ENCODE measurements around the gene GRM1.

Gene GRM1

GRCh38 chr6:146028252-146028795 is 538 bp upstream of the GRM1 start:
- peak; percentile 71 for DNase-seq (ENCODE audit: low read depth)
- no peak for TF ChIP-seq CTCF (IDR thresholded peaks at IDR 0.05; ENCODE audit: insufficient read depth, low read depth, low read length, missing control alignments)
- no peak overlapping the region for H3K4me3 ChIP-seq (ENCODE audit: low read length)

GRCh38 chr6:146029573-146030184 is 817 bp downstream of the GRM1 start:
- TF ChIP-seq CTCF (IDR thresholded peaks at IDR 0.05; ENCODE audit: insufficient read depth, low read depth, low read length, missing control alignments) = no peak
- DNase-seq (ENCODE audit: low read depth) = no peak
- H3K4me3 ChIP-seq (ENCODE audit: low read length) = no peak overlapping the region

GRCh38 chr6:146032387-146032786 is 3.5 kb downstream of the GRM1 start:
- H3K4me3 ChIP-seq (ENCODE audit: low read length) = no peak overlapping the region
- TF ChIP-seq CTCF (IDR thresholded peaks at IDR 0.05; ENCODE audit: insufficient read depth, low read depth, low read length, missing control alignments) = no peak
- DNase-seq (ENCODE audit: low read depth) = no peak

GRCh38 chr6:146040360-146040759 is 11.5 kb downstream of the GRM1 start:
- TF ChIP-seq CTCF (IDR thresholded peaks at IDR 0.05; ENCODE audit: insufficient read depth, low read depth, low read length, missing control alignments) = no peak

GRCh38 chr6:146041282-146041681 is 12.4 kb downstream of the GRM1 start:
- peak; percentile 65 for DNase-seq (ENCODE audit: low read depth)
- peak; percentile 72 for TF ChIP-seq CTCF (IDR thresholded peaks at IDR 0.05; ENCODE audit: insufficient read depth, low read depth, low read length, missing control alignments)
- H3K4me3 ChIP-seq (ENCODE audit: low read length) = no peak overlapping the region

More at GRCh38 chr6:146040360-146040759, 11.5 kb downstream of the GRM1 start:
- H3K4me3 ChIP-seq (ENCODE audit: low read length) = no peak overlapping the region
- DNase-seq (ENCODE audit: low read depth) = no peak

GRCh38 chr6:146047371-146047770 is 18.5 kb downstream of the GRM1 start:
- DNase-seq (ENCODE audit: low read depth) = no peak
- TF ChIP-seq CTCF (IDR thresholded peaks at IDR 0.05; ENCODE audit: insufficient read depth, low read depth, low read length, missing control alignments) = no peak
- no peak overlapping the region for H3K4me3 ChIP-seq (ENCODE audit: low read length)

GRCh38 chr6:146050168-146050567 is 21.3 kb downstream of the GRM1 start:
- H3K4me3 ChIP-seq (ENCODE audit: low read length) = no peak overlapping the region
- DNase-seq (ENCODE audit: low read depth) = no peak
- TF ChIP-seq CTCF (IDR thresholded peaks at IDR 0.05; ENCODE audit: insufficient read depth, low read depth, low read length, missing control alignments) = no peak
